GM18499 (cell line): ENCODE data around the gene ARHGAP33.

Experiments used
- ATAC-seq: cut with Tn5 transposase; IDR thresholded peaks from one replicate; pipeline ENCODE4 v1.9.1; 2021; ENCODE audit warnings: moderate number of reproducible peaks; ENCODE audit not compliant: insufficient read depth, unreplicated experiment

The ARHGAP33 gene

DNA sequence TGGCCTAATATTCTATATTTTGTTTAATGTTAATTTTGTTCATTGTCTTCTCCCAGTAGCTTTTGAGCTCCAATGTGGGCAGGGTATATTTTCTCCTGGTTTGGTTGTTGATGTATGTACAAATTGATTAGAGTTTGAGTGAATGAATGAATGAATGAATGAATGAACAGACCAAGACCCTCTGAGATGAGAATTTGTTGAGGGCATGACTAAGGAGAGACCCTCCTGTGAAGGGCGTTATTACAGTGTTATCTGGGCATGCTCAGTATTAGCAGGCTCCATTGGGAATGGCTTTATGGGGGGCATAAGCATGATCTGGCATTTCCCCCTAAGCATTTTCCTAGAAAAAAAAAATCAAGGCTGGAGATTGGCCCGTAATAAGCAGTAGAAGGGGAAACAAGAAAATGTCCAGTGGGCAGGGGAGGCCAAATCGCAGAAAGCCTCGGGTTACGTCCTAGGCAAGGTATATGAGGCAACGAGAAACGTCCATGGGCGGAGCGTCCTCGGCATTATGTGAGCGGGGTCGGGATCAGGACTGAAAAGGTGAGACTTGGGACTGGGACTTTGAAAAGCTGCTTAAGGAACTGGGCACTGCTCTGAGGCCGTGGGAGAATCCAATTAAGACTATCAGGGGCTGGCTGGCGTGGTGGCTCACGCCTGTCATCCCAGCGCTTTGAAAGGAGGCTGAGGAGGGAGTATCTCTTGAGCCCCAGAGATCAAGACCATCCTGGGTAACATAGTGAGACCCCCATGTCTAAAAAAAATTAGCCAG lies 904 bp upstream of the ARHGAP33 start:
- ATAC-seq, result no peak

DNA sequence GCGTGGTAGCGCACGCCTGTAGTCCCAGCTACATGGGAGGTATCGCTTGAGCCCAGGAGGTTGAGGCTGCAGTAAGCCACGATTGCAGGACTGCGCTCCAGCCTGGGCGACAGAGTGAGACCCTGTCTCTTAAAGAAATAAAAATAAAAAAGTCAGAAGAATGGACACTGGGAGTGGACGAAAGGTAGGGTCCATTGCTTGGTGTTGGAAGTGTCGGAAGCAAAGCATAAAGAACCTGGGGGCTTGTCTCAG lies 392 bp upstream of the ARHGAP33 start:
- no peak for ATAC-seq

DNA sequence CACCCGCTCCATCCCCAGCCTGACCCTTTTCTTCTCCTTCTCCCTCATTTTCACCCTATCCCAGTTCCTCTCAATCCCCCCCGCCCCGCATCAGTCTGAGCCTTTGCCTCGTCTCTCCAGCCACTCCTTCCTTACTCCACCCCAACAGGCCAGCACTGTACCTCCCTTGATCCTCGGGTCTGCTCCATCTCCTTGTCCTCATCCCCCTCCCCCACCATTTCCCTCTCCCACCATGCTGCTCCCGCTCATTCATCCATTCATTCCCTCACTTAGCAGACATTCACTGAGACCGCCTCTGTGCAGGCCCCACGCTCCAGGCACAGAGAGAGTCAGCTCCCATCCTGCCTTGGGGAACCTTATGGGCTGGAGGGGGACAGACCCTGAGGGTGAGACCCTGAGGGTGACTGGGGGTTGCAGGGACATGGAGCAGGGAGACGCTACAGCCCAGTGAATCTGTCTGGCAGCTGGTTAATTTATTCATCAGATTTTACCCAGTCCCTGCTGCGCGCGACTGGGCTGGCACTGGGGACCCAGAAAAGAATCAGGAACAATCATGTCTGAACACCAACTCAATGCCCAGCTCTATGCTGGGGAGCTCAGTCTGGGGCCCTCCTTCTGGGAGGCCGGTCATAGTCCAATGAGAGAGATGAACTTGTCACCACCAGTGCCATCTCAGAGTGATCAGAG lies 881 bp downstream of the ARHGAP33 start:
- no peak for ATAC-seq

DNA sequence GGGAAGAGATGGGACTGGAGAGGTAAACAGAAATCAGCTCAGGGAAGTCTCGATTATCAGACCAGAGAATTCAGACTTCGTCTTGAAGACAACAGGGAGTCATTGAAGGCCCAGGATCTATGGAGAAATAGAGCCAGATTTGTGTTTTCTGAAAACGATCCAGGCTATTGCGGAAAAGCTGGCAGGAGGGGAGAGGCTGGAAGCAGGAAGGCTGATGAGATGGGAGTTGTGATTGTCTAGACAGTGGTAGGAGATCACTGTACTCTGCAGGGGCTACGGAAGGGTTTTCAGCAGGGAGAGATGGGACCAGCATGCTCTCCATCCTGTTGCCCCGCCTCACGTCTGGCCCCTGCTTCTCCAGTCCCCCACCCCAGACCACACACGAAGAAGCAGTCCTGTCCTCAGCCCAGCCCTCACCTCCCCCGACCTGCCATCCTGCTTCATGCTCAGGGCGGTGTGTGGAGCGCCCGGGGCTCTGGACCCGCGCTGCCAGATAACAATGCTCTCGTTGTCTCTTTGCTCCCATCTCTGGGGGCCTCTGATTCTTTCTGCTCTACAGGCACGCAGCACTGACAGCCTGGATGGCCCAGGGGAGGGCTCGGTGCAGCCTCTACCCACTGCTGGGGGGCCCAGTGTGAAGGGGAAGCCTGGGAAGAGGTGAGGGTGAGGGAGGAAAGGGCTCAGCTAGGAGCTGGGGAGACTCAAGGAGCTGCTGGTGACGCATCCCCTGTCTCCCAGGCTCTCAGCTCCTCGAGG lies 1.9 kb downstream of the ARHGAP33 start:
- no peak for ATAC-seq

DNA sequence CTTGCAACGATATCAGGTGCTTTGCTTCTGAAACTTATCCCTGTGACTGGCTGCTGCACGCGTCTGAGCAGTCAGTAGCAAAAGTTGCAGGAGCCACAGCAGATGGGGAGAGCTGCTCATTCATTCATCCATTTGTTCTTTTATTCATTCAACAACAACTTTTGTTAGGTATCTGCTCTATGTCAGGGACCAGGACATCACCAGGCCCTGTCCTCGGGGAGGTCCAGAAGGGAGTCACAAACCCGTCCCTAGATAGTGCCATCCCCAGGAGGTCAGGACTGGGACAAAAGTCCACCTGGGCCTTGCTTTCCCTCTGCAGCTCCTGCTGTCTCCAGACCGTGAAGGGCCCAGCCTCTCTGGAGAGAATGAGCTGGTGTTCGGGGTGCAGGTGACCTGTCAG lies 2.6 kb downstream of the ARHGAP33 start:
- no peak for ATAC-seq

DNA sequence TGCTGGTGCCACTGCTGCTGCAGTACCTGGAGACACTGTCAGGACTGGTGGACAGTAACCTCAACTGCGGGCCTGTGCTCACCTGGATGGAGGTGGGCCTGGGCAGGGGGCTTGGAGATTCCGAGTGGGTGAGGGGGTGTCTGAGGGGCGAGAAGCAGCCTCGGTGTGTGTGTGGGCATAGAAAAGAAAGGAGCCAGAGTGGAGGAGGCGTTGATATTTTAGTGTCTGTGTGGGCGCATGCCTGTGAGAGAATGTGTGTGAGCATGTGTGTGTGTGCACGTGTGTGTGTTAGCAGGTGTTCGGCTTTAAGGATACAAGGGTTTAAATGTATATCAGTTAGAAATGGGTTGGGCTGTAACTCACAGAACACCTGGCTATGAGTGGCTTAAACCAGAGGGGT lies 3.7 kb downstream of the ARHGAP33 start:
- ATAC-seq, result no peak

DNA sequence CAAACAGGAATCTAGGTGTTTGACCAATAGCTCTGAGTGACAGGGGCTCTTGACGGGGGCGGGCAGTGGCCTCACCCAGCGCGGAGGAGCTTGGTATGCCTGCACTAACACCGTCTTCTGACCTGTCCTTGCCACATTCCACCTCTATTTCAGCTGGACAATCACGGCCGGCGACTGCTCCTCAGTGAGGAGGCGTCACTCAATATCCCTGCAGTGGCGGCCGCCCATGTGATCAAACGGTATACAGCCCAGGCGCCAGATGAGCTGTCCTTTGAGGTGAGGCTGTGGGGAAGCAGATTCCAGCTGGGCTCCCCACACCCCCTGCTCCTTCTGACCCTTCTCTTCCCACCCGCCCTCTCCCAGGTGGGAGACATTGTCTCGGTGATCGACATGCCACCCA lies 4.7 kb downstream of the ARHGAP33 start:
- no peak for ATAC-seq

DNA sequence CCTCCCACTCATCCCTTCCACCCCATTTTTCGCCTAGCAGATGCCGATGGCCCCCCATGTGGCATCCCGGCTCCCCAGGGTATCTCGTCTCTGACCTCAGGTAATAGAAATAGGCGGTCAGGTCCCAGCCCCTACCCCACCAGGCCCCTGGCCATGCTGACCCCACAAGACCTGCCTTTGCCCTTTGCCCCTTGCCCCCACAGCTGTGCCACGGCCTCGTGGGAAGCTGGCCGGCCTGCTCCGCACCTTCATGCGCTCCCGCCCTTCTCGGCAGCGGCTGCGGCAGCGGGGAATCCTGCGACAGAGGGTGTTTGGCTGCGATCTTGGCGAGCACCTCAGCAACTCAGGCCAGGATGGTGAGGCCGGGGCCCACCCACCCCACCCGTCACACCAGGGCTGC lies 5.4 kb downstream of the ARHGAP33 start:
- ATAC-seq, result no peak

DNA sequence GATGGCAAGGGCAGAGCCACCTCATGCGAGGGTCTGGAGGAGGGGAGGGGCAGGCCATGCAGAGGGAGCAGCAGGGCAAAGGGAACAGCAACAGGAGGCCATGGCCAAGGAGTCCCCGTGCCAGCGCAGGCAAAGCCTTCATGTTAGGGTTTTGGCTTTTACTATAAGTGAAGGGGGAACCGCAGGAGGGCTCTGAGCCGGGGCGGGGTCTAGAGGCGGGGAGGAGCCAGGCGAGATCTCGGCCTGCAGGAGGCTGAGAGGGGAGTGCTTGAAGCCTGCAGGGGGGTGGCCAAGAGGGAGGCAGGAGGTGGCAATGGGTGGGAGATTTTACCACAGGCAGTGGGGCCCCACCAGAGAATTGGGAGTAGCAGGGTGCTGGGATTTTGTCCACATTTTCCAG lies 6.3 kb downstream of the ARHGAP33 start:
- ATAC-seq, result no peak

DNA sequence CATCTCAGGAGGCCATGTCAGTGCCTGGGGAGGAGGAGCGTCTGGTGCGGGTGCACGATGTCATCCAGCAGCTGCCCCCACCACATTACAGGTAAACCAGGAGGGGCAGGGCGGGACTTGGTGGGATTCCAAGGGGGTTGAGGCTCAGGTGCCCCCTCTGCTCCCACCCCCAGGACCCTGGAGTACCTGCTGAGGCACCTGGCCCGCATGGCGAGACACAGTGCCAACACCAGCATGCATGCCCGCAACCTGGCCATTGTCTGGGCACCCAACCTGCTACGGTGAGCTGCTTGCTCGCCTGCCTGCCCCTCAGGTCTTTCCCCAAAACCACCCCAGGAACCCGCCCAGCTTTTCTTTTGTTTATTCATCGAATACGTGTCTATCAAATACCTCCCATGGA lies 7.2 kb downstream of the ARHGAP33 start:
- ATAC-seq, result no peak

DNA sequence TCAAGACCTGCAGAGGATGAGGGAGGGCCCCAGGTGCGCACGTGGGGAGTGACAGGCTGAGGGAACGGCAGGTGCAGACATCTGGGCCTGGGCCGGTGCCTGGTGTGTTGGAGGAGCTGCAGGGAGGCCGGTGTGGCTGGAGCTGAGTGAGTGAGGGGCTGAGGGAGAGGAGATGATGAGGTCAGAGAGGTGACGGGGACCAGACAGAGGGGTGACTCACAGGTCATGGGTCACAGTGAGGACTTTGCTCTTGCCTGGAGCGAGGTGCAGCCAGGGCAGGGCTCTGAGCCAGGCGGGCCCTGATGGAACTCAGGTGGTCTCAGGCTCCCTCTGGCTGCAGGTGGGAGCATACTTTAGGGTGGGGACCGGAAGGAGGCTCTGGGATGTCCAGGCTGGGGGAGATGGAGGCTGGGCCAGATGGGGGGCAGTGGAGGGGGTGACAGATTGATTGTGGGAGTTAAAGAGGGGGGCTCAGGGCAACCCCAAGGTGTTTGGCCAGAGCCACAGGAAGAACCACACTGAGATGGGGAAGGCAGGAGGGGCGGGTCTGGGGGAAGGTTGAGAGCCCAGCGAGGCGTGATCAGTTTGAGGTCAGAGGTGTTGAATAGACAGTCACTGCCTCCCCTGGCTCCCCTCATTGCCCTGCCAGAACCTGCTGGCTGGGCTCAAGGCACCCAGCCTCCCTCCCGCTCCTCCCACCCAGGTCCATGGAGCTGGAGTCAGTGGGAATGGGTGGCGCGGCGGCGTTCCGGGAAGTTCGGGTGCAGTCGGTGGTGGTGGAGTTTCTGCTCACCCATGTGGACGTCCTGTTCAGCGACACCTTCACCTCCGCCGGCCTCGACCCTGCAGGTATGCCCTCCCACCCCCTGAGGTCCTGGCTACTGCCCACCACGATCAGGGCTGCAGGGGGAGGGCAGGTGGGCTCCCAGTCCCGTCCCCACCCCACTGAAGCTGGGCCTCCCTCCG lies 8.4 kb downstream of the ARHGAP33 start:
- ATAC-seq, result no peak

DNA sequence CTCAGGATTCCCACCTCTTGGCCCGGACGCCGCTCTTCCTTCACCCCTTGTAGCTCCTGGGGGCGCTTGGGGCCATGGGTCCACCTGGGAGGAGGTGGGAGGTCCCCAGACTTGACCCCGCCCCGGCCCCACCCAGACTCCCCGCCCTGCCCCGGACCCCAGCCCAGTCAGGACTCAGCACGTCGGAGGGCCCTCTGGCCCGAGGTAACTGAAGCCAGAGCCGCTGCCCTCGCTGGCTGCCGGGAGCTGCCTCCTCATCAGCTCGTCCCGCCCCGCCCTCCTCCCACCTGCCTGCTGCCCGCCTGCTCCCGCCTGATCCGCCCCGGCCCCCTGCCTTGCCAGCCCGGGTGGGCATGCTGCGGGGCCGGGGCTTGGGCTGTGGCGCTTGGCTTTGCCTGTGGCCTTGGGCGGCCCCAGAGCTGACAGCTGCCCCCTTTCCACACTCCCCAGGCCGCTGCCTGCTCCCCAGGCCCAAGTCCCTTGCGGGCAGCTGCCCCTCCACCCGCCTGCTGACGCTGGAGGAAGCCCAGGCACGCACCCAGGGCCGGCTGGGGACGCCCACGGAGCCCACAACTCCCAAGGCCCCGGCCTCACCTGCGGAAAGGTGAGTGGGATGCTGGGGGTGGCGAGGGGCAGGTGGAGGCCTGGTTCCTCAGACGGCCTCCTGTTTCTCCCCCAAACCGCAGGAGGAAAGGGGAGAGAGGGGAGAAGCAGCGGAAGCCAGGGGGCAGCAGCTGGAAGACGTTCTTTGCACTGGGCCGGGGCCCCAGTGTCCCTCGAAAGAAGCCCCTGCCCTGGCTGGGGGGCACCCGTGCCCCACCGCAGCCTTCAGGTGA lies 9.4 kb downstream of the ARHGAP33 start:
- ATAC-seq, result no peak

DNA sequence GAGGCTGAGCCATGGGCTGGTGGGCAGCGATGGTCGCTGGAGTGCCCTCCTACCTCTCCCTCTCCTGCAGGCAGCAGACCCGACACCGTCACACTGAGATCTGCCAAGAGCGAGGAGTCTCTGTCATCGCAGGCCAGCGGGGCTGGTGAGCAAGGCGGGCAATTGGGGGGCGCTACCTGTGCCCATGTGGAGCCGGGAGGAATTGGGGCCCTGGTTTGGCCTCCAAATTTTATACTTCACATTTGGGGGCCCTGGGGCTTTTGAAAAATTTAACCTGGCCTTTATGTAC lies 9.9 kb downstream of the ARHGAP33 start:
- no peak for ATAC-seq

DNA sequence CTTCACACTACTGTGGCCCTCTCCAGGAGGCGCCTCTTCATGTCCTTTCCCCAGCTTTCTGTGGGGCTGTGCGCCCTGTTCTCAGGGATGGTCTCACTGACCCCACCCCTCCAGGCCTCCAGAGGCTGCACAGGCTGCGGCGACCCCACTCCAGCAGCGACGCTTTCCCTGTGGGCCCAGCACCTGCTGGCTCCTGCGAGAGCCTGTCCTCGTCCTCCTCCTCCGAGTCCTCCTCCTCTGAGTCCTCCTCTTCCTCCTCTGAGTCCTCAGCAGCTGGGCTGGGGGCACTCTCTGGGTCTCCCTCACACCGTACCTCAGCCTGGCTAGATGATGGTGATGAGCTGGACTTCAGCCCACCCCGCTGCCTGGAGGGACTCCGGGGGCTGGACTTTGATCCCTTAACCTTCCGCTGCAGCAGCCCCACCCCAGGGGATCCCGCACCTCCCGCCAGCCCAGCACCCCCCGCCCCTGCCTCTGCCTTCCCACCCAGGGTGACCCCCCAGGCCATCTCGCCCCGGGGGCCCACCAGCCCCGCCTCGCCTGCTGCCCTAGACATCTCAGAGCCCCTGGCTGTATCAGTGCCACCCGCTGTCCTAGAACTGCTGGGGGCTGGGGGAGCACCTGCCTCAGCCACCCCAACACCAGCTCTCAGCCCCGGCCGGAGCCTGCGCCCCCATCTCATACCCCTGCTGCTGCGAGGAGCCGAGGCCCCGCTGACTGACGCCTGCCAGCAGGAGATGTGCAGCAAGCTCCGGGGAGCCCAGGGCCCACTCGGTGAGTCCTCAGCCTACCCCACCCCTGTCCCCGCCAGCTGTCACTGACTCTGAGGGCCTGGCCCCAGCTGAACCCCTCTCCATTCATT lies 11.2 kb downstream of the ARHGAP33 start:
- ATAC-seq, result no peak

DNA sequence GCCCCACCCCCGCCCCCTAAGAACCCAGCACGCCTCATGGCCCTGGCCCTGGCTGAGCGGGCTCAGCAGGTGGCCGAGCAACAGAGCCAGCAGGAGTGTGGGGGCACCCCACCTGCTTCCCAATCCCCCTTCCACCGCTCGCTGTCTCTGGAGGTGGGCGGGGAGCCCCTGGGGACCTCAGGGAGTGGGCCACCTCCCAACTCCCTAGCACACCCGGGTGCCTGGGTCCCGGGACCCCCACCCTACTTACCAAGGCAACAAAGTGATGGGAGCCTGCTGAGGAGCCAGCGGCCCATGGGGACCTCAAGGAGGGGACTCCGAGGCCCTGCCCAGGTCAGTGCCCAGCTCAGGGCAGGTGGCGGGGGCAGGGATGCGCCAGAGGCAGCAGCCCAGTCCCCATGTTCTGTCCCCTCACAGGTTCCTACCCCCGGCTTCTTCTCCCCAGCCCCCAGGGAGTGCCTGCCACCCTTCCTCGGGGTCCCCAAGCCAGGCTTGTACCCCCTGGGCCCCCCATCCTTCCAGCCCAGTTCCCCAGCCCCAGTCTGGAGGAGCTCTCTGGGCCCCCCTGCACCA lies 11.9 kb downstream of the ARHGAP33 start:
- no peak for ATAC-seq

DNA sequence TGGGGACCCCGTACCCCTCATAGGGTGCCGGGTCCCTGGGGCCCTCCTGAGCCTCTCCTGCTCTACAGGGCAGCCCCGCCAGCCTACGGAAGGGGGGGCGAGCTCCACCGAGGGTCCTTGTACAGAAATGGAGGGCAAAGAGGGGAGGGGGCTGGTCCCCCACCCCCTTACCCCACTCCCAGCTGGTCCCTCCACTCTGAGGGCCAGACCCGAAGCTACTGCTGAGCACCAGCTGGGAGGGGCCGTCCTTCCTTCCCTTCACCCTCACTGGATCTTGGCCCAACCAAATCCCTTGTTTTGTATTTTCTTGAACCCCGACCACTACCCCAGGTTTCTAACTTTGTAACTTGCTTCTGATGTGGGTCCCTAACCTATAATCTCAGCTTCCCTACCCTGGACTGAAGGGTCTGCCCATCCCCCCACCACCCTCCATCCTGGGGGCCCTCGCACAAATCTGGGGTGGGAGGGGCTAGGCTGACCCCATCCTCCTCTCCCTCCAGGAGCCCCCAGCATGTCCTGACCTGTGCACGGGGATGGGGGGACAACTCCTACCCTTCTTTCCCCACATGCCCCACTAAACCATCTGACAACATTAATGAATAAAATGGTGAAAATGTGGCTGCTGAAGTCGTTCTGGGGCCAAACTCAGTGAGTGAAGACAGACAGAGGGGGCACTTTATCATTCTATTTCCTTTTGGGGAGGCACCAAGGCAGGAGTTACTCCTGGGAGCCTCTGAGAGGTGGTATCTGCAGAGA lies 13.0 kb downstream of the ARHGAP33 start:
- ATAC-seq, result no peak

DNA sequence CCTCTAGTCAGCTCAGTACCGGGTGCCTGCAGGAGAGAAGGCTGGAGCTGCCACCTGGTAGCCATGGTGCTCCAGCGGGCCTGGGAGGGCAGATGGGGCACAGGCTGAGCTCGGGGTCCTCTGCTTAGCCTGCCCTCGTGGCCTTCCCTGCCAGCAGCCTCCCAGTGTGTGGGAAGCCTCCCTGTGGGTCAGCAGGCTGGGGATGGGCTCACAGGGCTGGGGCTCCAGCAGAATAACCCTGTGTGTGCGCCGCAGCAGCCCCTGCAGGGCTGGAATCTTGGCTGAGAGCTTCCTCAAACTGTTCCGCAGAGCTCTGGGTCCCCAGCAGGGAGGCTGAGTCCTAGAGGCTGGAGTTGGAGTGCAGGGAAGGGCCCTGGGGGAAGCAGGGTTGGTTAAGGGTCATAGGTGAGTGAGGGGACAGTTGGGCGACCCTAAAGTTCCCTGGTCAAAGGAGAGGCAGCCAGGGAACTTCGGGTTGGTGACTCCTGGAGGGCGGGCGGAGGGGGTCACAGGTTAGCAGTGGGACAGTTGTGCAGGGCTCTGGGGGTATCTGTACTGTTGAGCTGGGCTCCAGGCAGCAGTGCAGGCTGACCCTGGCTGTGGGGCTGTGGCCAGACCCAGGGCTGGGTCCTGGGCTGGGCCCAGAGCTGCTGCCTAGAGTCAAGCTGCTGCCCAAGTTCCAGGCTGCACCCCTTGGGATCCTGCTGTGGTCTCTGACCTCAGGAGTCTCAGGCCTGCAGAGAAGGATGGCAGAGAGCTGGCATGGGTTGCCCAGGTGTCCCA lies 14.0 kb downstream of the ARHGAP33 start:
- no peak for ATAC-seq
